GM18870 (cell line): ENCODE data around the gene TULP4.

Experiments used
- ATAC-seq: cut with Tn5 transposase; IDR thresholded peaks from one replicate; pipeline ENCODE4 v1.9.1; 2021; ENCODE audit warnings: moderate library complexity; ENCODE audit not compliant: unreplicated experiment

TULP4 gene, protein sequence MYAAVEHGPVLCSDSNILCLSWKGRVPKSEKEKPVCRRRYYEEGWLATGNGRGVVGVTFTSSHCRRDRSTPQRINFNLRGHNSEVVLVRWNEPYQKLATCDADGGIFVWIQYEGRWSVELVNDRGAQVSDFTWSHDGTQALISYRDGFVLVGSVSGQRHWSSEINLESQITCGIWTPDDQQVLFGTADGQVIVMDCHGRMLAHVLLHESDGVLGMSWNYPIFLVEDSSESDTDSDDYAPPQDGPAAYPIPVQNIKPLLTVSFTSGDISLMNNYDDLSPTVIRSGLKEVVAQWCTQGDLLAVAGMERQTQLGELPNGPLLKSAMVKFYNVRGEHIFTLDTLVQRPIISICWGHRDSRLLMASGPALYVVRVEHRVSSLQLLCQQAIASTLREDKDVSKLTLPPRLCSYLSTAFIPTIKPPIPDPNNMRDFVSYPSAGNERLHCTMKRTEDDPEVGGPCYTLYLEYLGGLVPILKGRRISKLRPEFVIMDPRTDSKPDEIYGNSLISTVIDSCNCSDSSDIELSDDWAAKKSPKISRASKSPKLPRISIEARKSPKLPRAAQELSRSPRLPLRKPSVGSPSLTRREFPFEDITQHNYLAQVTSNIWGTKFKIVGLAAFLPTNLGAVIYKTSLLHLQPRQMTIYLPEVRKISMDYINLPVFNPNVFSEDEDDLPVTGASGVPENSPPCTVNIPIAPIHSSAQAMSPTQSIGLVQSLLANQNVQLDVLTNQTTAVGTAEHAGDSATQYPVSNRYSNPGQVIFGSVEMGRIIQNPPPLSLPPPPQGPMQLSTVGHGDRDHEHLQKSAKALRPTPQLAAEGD (N-terminal part only)

DNA sequence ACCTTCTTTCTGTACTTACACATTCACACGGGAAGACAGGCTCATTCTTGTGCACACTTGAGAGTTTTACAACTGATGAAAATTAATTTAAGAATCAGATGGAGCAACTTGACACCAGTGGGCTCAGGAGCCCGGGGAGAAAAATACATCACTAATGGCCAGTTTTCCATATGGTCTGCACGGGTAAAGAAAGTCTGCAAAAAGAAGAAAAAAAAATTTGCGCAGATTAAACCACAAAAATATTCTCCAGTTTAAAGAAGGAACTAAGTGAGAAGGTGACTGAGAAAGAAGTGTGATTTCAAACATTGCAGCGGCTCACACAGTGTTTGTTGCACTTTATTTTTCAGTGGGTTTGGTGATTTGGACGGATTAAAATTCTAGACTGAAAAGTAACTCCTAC is at the start of gene TULP4:
TULP4 (plus strand) TSS at position 301 of the 400 bp plus-strand sequence. CDS start 1,552 bp downstream, outside the sequence.
- no peak for ATAC-seq

DNA sequence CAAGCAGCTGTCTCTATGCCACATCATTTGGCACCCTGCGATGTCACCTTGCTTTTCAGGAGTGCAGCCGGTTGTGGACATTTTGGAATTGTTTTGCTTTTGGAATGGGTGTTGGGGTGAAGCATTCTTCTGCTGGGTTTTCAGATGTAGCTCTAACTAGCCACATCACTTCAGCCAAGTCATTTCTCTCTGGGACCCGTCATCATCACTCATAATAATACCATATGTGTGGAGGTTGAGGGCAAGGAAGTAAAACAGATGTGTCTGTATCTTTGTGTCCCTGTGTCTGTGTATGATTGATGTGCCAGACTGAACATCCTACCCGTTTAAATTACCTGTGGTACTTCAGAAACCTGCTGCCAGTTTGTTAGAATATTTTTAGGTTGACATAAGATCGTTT is 49.5 kb upstream of the TULP4 start:
- peak; percentile 60 for ATAC-seq

DNA sequence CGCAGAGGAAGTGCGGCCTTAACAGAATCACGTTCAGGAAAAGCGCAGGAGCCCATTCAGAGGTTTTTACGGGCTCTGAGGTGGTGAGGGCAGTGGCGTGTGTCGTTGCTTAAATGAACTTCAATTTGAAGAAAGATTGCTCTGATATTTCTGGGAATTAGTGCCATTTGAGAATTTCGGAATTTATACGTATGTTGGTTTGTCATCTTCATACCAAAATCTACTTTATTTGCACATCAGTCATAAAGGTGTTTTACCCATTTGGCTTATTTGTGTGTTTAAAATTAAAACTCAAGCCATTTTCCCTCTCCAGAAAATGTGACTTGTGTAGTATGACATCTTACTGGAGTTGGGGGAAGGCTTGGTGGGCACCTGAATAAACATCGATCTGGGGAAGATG is 48.1 kb upstream of the TULP4 start:
- ATAC-seq, result no peak

DNA sequence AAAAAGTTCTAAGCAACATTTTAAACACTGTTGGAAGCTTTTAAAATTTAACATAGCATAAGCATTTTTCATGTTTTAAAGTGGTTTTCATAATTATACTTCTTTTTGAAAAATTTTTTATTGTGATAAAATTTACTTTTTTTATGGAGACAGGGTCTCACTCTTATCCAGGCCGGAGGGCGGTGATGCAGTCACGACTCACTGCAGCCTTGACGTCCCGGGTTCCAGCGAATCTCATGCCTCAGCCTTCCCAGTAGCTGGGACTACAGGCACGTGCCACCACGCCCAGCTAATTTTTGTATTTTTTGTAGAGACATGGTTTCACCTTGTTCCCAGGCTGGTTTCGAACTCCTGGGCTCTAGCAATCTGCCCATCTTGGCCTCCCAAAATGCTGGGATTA is 46.1 kb upstream of the TULP4 start:
- no peak for ATAC-seq

DNA sequence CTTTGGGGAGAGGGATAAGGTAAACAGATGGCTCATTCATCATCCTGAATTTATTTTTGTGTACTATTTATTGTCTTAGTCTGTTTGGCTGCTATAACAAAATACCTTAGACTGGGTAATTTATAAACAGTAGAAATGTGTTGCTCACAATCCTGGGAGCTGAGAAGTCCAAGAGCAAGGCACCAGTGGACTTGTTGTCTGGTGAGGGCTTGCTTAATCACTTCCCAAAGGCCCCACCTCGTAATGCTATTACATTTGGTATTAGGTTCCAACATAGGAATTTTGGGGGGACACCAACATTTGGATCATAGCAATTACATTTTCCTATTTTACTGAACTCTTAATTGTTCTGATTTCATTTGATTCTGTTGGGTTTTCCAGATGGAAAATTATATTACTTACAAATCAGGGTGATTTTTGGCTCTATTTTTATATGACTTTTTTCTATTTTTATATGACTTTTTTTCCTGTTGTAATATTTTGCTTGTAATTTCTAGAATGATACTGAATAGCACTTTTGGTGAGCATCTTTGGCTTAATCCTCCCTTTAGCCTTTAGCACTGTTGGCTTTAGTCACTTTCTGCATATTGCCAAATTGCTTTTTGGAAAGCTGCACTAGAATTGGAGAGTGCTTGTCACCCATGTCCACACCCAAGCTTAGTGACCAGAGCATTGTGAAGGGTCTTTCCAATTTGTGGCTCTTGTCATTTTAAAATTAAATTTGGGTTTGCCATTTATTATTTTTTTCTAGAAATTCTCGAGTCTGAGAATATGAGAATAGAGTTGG is 43.7 kb upstream of the TULP4 start:
- ATAC-seq, result no peak

DNA sequence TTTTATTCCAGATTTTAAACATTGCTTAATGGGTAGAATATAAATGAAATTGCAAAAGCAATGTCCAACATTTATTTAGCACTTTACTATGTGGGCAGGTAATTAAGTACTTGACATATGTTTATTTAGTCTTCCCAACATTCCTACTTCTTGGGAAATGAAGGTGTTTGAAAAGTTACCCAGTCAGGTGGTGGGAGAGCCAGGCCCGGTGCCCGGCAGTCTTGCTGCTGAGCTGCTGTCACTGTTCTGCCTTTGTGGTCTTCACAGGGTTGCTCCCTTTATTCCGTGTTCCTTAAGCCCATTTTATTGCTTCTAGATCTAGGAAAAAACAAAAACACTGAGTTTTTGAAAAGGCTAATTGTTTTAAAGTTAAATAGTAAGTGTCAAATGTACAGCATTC is 42.6 kb upstream of the TULP4 start:
- ATAC-seq, result no peak

DNA sequence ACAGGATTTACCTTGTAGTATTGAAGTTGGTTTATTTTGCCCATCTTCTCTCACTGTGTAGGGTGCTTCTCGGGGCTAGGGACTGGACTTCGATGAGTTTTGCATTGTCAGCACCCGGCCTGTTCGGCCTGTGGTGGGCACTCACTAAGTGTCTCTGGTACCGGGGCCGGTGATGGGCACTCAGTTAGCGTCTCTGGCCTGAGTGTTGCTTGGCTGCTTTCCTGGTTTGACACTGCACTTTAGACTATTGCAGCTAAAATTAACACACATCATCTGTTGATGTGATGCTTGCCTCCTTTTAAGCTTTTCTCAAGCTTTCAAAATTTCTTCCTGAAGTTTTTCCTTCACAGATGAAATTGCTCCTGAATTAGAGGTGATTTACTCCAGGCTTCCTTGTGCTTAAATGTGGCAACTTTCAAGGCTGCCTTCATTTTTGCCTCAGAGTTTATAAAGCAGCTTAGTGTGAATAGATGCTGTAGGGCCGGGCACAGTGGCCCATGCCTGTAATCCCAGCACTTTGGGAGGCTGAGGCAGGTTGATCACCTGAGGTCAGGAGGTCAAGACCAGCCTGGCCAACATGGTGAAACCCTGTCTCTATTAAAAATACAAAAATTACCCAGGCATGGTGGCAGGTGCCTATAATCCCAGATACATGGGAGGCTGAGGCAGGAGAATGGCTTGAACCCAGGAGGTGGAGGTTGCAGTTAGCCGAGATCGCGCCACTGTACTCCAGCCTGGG is 41.7 kb upstream of the TULP4 start:
- ATAC-seq, result no peak

DNA sequence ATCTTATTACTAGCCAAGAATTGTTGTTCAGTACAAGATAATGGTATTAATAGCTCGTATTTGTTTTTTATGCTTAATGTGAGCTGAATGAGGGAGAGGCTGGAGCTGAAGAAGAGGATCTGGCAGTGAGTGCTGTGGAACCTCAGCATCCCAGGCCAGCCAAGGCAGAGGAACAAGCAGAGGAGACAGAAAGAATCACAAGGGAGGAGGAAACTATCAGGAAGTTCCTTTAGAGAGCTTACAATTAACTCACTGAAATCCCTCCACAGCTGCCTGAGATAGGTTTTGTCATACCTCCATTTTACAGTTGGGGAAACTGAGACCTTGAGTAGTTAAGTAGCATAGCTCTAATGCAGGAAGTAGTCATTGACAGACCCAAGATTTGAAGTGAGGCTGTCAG is 39.9 kb upstream of the TULP4 start:
- ATAC-seq, result no peak

DNA sequence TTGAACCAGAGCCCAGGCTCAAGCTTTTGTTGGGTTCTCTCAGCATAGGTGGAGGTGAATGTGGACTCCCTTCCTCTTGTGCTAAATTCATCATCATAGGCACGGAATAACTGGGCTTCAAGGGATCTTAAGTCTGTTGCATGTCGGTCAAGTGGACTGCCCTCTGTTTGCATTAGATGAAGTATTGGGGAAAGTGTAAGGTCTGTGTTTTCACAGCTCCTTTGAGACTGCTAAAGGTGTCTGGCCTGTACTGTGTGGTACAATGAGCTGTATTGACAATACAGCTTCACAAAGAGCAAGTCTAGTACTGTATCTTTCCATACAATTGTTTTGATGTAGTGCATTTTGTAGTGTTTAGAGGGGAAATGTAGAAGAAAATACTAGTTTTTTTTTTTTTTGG is 34.3 kb upstream of the TULP4 start:
- no peak for ATAC-seq

DNA sequence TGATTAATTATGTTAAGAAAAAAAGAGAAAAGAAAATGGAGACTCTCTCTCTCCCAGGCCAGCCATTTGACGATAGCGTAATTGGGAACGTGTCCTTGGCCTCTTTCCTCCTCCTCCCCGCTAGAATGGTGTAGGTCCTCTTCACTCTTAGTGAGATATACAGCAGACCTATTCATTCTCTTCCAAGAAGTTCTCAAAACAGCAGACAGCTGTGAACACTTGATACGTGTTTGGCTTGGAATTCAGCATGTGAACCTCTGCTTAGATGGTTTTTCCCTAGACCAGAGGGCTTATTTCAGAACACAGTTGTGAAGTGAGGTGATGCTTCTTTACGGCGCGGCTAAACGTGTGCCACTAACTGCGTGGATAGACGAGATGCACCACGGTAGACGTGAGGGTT is 32.6 kb upstream of the TULP4 start:
- no peak for ATAC-seq

DNA sequence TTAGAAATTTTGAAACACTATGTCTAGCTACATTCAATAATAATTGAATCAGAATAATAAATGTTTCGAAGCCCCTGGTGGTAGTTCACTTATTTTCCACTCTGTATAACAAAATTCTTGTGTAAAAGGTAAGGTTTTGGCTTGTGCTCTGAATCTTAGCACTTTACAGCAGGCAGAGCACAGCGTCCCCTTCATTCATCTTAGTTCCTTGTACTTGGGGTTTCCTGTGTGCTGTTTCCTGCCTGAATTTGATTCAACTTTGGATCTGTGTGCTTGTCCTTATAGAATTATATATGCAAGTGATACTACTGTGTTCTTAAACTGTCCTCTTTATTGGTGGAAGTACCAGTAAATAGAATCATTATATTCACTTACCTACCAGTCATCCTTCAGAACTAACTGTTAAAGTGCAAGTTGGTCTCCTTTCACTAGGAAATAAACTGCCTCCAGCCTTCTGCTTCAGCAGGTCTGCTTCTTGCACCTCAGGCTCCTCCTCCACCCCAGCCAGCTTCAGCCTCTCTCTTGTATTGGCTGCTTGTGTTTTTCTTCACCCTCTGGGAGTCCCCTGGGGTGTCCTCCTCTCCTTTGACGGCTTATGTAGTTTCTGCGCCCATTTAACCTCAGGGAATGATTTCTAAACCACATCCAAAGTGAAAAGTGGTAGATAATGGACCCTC is 28.8 kb upstream of the TULP4 start:
- ATAC-seq, result no peak

DNA sequence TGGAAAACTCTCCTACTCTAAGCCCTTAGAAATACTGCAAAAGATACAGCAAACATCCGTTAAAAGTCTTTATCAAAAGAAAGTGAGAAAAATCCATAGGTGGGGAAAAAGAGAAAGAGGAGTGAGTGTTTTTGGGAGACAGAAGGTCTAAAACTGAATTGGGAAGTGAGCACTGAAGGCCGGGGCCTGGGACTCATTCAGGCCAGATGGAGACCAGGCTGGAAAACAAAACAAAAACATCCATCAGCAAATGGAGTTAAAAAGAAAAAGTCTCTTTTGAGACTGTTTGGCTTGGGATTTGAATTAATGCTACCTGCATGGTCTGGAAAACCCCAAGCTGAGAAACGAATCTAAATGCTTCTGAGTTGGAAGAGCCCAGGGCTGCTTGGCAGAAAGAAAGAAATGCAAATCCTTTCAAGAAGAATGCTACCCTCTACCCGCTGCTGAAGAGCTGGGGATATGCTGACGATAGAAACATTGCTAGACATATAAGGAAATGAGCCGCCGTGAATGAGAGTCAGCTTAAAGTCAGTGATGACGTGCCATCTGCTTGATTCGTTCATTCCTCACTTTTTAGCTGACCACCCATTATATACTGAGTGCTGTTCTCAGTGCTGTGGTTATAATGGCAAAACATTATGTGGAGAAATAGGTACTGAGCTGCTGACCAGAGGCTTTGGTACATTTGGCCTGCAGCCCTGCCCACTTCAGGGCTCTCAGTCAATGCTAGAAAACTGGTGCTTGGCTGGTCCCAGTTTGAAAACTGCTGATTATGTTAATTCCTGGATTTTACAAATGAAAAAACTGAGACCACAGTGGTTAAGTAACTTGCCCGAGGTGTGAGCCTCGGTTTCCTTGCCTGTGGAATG is 28.0 kb upstream of the TULP4 start:
- no peak for ATAC-seq

DNA sequence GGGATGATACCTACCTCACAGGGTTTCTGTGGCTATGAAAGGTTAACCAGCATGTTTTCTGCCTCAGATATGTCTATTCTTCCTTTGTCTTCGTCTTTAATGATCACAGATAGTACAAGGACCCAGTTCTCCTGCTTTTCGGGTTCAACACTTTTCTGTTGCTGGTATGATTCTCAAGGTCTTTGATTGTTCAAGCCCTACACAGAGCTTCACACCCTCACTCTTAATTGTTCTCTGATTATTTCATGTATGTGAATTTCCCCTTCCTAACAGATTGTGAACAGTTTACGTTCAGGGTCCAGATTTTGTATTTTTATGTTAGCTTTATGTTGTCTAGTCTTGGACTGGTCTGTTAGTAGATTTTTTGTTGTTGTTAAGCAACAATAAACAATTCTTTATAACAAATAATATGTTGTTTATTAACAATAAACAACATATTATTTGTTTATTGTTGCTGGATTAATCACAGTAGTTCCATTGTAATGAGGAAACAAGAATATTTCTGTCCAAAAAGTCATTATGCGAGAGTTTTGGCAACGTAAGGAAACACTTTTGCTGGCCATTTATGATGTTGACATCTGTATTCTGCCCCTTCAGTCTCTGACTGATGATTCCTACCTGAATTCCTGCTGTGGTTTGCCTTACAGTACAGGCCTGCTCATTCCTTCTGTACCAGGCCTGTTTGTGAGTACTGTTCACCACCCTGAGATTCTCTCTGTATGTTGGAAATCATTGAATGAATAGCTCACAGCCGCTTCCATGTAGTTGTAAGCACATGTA is 27.2 kb upstream of the TULP4 start:
- ATAC-seq, result no peak

DNA sequence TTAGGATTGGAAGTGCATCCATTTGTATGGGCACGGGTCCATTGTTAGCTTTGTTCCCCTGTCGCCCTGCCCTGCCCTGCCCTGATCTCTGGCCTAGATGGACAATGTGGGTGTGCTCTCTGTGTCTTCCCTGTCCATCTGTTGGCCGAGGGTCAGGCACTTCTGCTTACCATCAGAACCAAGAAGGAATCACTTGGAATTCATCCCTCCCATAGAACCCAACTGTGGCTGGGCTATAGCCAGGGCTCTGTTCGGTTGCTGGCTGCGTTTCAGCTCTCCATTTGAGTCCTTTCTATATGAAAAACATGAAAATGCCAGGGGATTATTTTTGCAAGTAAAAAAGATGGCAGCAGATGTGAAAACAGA is 26.6 kb upstream of the TULP4 start:
- no peak for ATAC-seq

DNA sequence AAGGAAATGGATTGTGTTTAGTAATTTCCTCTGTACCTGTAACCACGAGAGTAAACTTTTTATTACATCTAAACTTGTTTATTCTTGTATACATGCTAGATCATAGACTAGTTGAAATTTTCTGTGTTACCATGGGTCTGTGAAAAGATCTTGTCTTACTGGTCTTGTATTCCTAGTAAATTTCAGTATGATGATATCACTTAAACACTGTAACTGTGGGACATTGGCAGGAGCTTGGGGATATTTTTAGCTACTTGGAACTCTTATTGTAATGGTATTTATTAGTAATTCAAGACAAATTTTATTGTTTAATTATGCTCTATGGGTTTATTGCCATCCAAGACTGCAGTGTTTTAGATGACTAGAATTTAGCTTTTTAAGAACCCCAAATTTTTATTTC is 25.9 kb upstream of the TULP4 start:
- no peak for ATAC-seq

DNA sequence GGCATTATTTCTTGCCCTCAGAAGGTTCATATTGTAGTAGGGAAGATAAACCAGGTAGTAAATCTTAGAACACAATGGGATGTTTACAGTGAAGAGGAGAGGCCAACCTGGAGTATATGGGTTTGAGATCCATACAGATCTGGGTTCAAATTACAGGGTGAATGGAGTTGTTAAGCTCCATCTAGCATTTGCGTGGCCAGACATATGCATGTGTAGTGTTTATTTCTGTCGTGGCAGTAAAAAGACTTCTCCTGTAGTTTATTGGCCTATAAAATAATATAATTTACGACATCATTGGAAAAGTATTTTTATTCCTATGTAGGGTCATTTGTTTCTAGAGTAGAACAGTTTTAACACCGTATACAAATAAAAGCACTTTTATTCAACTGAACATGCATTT is 25.2 kb upstream of the TULP4 start:
- ATAC-seq, result no peak

DNA sequence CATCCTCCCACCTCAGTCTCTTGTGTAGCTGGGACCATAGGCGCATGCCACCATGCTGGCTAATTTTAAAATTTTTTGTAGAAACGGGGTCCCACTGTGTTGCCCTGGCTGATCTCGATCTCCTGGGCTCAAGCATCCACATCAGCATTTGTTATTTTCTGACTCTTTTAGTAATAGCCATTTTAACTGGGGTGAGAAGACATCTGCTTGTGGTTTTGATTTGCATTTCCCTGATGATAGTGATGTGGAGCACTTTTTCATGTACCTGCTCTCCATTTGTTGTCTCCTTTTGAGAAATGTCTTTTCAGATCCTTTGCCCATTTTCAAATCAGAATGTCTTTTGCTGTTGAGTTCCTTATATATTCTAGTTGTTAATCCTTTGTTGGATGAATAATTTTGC is 22.2 kb upstream of the TULP4 start:
- peak; percentile 59 for ATAC-seq

DNA sequence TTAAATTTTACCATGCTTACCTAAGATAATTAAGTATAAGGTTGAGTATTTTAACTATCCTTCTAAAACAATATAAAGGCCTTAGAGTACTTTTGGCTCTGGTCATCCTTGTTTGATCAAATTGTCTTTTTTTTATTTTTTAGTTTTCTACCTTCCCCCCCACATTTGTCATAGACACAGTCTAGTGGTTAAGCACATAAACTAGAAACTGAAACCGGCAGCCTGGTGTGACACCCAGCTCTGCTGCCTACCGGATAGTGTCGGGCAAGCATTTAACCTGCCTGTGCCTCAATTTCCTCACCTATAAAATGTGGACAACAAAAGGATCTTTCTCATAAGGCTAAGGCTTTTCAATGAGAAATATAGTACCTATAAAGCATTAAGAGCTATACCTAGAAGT is 21.6 kb upstream of the TULP4 start:
- peak; percentile 73 for ATAC-seq

DNA sequence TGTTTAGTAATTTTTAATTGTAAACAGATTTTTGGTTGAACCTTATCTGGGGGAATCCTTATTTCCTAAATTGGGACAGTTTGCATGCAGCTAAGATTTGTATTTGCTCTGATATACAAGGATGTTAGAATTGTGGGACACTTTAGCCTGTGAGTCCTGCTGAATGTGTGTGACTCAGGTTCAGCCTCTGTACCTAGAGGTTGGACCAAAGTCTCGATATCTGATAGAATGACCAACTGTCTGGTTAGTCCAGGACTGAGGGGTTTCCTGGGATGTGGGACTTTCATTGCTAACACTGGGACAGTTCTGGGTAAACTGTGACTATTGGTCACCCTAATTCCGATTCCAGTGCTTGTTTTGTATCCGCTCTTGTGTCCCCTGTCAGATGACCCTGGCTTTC is 20.2 kb upstream of the TULP4 start:
- ATAC-seq, result no peak
